H1 (cell line): ENCODE results near the gene OR10A6. TPM values are rescaled to one million over a fixed set of nuclear protein-coding genes. Genes with fewer than 3 reads are reported as not detected.

Experiments
- CTCF ChIA-PET: fragments of 300-600 bp; sonication (Branson Sonifier 250); formaldehyde crosslinking; loops from one replicate; lab custom pipeline; 2021; ENCODE audit not compliant: partially characterized antibody; lab: Charles Lee
- POLR2A ChIA-PET: fragments of 300-600 bp; sonication (Branson Sonifier 250); formaldehyde crosslinking; loops from one replicate; lab custom pipeline; 2021; ENCODE audit warnings: inconsistent platforms; ENCODE audit not compliant: partially characterized antibody; lab: Charles Lee
- DNase-seq, 2 experiments: peaks; one replicate each; pipeline versions ENCODE4 v3.0.0 to v3.0.0-alpha.2; 2010 to 2022; ENCODE audit warnings: low spot score in 2 of 2, low read depth in 1 of 2, mixed read lengths in 1 of 2
- FAIRE-seq: peaks from 2 replicates; lab custom pipeline; 2011; peaks lifted over from hg19 to GRCh38; lab: Jason Lieb, UNC
- H2AFZ ChIP-seq: 2 replicates; pipeline ENCODE4 v1.8.1; 2012; ENCODE audit warnings: low read length, inconsistent platforms
- H2AK5ac ChIP-seq: 2 replicates; pipeline ENCODE4 v1.6.1; 2013; ENCODE audit warnings: low read depth, low read length
- H2BK120ac ChIP-seq: replicated peaks from 2 replicates; pipeline ENCODE3; 2013; ENCODE audit warnings: low read depth, low read length, inconsistent platforms
- H2BK12ac ChIP-seq: 2 replicates; pipeline ENCODE4 v1.6.1; 2013; ENCODE audit warnings: low read depth, low read length
- H2BK15ac ChIP-seq: 2 replicates; pipeline ENCODE4 v1.6.1; 2013; ENCODE audit warnings: low read length
- H2BK20ac ChIP-seq: 2 replicates; pipeline ENCODE4 v1.6.1; 2013; ENCODE audit warnings: low read length
- H2BK5ac ChIP-seq: 2 replicates; pipeline ENCODE4 v1.6.1; 2013; ENCODE audit warnings: low read depth, low read length
- H3K14ac ChIP-seq: 2 replicates; pipeline ENCODE4 v1.6.1; 2013; ENCODE audit warnings: inconsistent platforms; ENCODE audit not compliant: insufficient read length
- H3K18ac ChIP-seq: 2 replicates; pipeline ENCODE4 v1.6.1; 2013; ENCODE audit warnings: low read length; ENCODE audit errors: extremely low read depth
- H3K23ac ChIP-seq: 2 replicates; pipeline ENCODE4 v1.6.1; 2013; ENCODE audit warnings: inconsistent platforms; ENCODE audit not compliant: insufficient read length
- H3K23me2 ChIP-seq: 2 replicates; pipeline ENCODE4 v1.6.1; 2013; ENCODE audit warnings: low read depth, low read length
- H3K27ac ChIP-seq: 2 replicates; pipeline ENCODE4 v1.6.1; 2011; ENCODE audit warnings: low read depth, low read length, inconsistent platforms
- H3K27me3 ChIP-seq, 4 experiments: replicated peaks in 1 of 4; 1 replicate in 1 of 4; 2 replicates in 3 of 4; pipeline versions ENCODE4 v1.6.1 to v1.8.1; 2011 to 2013; ENCODE audit warnings: low read length in 3 of 4, mild to moderate bottlenecking in 3 of 4, inconsistent platforms in 2 of 4, mixed read lengths in 2 of 4, moderate library complexity in 1 of 4; ENCODE audit not compliant: control insufficient read depth in 3 of 4, insufficient read depth in 3 of 4; ENCODE audit errors: extremely low read depth in 1 of 4
- H3K36me3 ChIP-seq, 4 experiments: 2 replicates each; pipeline versions ENCODE4 v1.6.1 to v1.8.1; 2011 to 2013; ENCODE audit warnings: mild to moderate bottlenecking in 4 of 4, low read length in 3 of 4, moderate library complexity in 2 of 4, control low read depth in 1 of 4, inconsistent platforms in 1 of 4; ENCODE audit not compliant: insufficient read depth in 4 of 4, control insufficient read depth in 2 of 4
- H3K4ac ChIP-seq: replicated peaks from 2 replicates; pipeline ENCODE3; 2013; ENCODE audit warnings: low read length, low read depth, mixed read lengths, inconsistent platforms; ENCODE audit not compliant: insufficient read length
- H3K4me1 ChIP-seq, 4 experiments: replicated peaks in 1 of 4; 1 replicate in 1 of 4; 2 replicates in 3 of 4; pipeline versions ENCODE4 v1.6.1 to v1.8.1; 2011 to 2013; ENCODE audit warnings: low read length in 3 of 4, inconsistent platforms in 2 of 4, mixed read lengths in 1 of 4; ENCODE audit not compliant: insufficient read depth in 4 of 4, control insufficient read depth in 3 of 4
- H3K4me2 ChIP-seq, 2 experiments: 2 replicates each; pipeline versions ENCODE4 v1.6.1 to v1.8.1; 2011 to 2013; ENCODE audit warnings: low read depth in 2 of 2, low read length in 2 of 2, control low read depth in 1 of 2, inconsistent platforms in 1 of 2, mild to moderate bottlenecking in 1 of 2; ENCODE audit not compliant: insufficient read depth in 1 of 2
- H3K4me3 ChIP-seq, 4 experiments: fragments of 200-600, 300-600 bp in 1 of 4; sonication (generic), shearing (Covaris generic), sonication (Bioruptor Twin) in 1 of 4; 2 replicates each; pipeline versions ENCODE4 v1.5.1 to v1.8.1; 2011 to 2016; ENCODE audit warnings: low read length in 4 of 4, low read depth in 3 of 4, control low read depth in 2 of 4, inconsistent platforms in 2 of 4, mild to moderate bottlenecking in 2 of 4, mixed read lengths in 1 of 4, moderate library complexity in 1 of 4; ENCODE audit not compliant: insufficient read depth in 2 of 4; ENCODE audit errors: extremely low read depth in 1 of 4
- H3K56ac ChIP-seq: replicated peaks from 2 replicates; pipeline ENCODE3; 2013; ENCODE audit warnings: low read depth, mild to moderate bottlenecking, mixed read lengths, low read length, inconsistent platforms; ENCODE audit not compliant: insufficient read length
- H3K79me1 ChIP-seq: 2 replicates; pipeline ENCODE4 v1.6.1; 2013; ENCODE audit warnings: low read depth, low read length, control low read depth
- H3K79me2 ChIP-seq, 2 experiments: 2 replicates each; pipeline versions ENCODE4 v1.6.1 to v1.8.1; 2012 to 2013; ENCODE audit warnings: low read length in 2 of 2, mild to moderate bottlenecking in 2 of 2, inconsistent platforms in 1 of 2; ENCODE audit not compliant: insufficient read depth in 2 of 2, control insufficient read depth in 1 of 2
- H3K9ac ChIP-seq, 4 experiments: replicated peaks in 1 of 4; 1 replicate in 1 of 4; 2 replicates in 3 of 4; pipeline versions ENCODE4 v1.6.1 to v1.8.1; 2011 to 2013; ENCODE audit warnings: low read depth in 3 of 4, low read length in 3 of 4, control low read depth in 2 of 4, mild to moderate bottlenecking in 2 of 4, moderate library complexity in 2 of 4, inconsistent platforms in 1 of 4; ENCODE audit errors: extremely low read depth in 1 of 4
- H3K9me3 ChIP-seq, 2 experiments: 2 replicates each; pipeline versions ENCODE4 v1.6.1 to v1.8.1; 2012 to 2013; ENCODE audit warnings: mild to moderate bottlenecking in 2 of 2, moderate library complexity in 2 of 2, control low read depth in 1 of 2, inconsistent platforms in 1 of 2, low read depth in 1 of 2, low read length in 1 of 2, mixed read lengths in 1 of 2; ENCODE audit not compliant: insufficient read depth in 2 of 2
- H4K20me1 ChIP-seq, 2 experiments: replicated peaks in 1 of 2; 2 replicates each; pipeline versions ENCODE3 to v1.8.1; 2011 to 2013; ENCODE audit warnings: inconsistent platforms in 2 of 2, low read length in 2 of 2, mild to moderate bottlenecking in 1 of 2; ENCODE audit not compliant: insufficient read depth in 2 of 2, control insufficient read depth in 1 of 2
- H4K5ac ChIP-seq: 2 replicates; pipeline ENCODE4 v1.6.1; 2013; ENCODE audit warnings: low read length, low read depth, mixed read lengths, inconsistent platforms; ENCODE audit not compliant: insufficient read length
- H4K8ac ChIP-seq: 2 replicates; pipeline ENCODE4 v1.8.0; 2013; ENCODE audit warnings: mild to moderate bottlenecking, moderate library complexity, low read length, inconsistent platforms; ENCODE audit not compliant: insufficient read depth; ENCODE audit errors: extremely low read depth
- H4K91ac ChIP-seq: replicated peaks from 2 replicates; pipeline ENCODE3; 2013; ENCODE audit warnings: low read length, mixed read lengths, inconsistent platforms; ENCODE audit not compliant: insufficient read length
- SRF ChIP-seq: IDR thresholded peaks from 2 replicates; pipeline ENCODE4 v1.6.1; 2011; ENCODE audit warnings: mild to moderate bottlenecking, low read depth, low read length, moderate library complexity
- TEAD4 ChIP-seq: IDR thresholded peaks from 2 replicates; pipeline ENCODE4 v1.6.1; 2012; ENCODE audit warnings: low read depth, low read length, inconsistent platforms, mixed read lengths
- WGBS, 2 experiments: shearing (Covaris generic) in 1 of 2; methylation state at CpG; one replicate each; pipeline versions ENCODE4 v1.1.6 to v1.1.7; 2013 to 2015; ENCODE audit warnings: low lambda C conversion rate in 2 of 2, mixed read lengths in 2 of 2, inconsistent platforms in 1 of 2, low coverage in 1 of 2, missing lambda C conversion rate in 1 of 2; ENCODE audit not compliant: insufficient replicate concordance in 2 of 2, insufficient coverage in 1 of 2, insufficient read length in 1 of 2; ENCODE audit errors: extremely low coverage in 1 of 2, missing lambda C conversion rate in 1 of 2; 5-methylcytosine and 5-hydroxymethylcytosine counted together
- polyA plus RNA-seq, 7 experiments: library from polyadenylated mRNA; depleted of rRNA in 3 of 7; stranded (reverse) in 5 of 7; unstranded in 2 of 7; fragments of >200 nt in 5 of 7; fragments of 200-250 nt in 2 of 7; gene quantifications; 1 replicate in 5 of 7; 2 replicates in 1 of 7; 4 replicates in 1 of 7; pipeline versions ENCODE4 v1.2.1 to v1.2.3, GENCODE V29; 2011 to 2013; ENCODE audit warnings: missing spikeins in 2 of 7, mixed read lengths in 2 of 7
- total RNA-seq: library from RNA; stranded (reverse); fragmentation: NEBNext Ultra II Directional; extraction: Animal tissue kit (Norgen Biotek cat#: 25700); gene quantifications from 2 replicates; pipeline ENCODE4 v1.2.1, GENCODE V29; 2021

The OR10A6 gene
- total and polyA plus RNA-seq, 2 of the 8 experiments (the other 6 are each of a cell fraction or from before 2014, with no cell fraction given) = not detected

DNA sequence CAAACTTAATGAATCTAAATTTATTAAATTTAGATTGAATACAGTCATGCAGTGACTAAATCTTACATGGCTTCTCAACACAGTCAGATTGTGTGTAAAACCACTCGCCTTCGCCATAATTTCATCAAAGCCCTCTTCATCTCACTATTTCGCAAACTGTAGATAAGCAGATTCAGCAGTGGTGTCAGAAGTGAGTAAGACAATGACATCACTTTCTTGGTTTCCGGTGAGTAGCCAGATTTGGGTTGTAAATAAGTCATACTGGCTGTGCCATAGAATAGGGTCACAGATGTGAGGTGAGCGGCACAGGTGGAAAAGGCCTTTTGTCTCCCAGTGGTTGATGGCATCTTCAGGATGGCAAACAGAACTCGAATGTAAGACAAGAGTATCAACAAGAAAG is 3.4 kb downstream of the OR10A6 start:
- Histone ChIP-seq H3K4me1 (no peaks in the 10 kb centered on the region), H3K4me2 (no peak overlapping the region), H2AFZ (no peak overlapping the region), H3K14ac (peak overlapping the region; percentile 42), H2AK5ac (no peak overlapping the region), H2BK12ac (no peak overlapping the region), H3K4ac (no peak overlapping the region), H3K18ac (no peak overlapping the region), H2BK120ac (no peak overlapping the region), H4K8ac (no peak overlapping the region), H3K27me3 (no peaks in the 10 kb centered on the region; a peak in 1 of 7 replicates), H3K79me1 (no peaks in the 10 kb centered on the region), H3K23me2 (no peaks in the 10 kb centered on the region), H4K91ac (no peak overlapping the region), H4K5ac (no peak overlapping the region), H2BK15ac (no peak overlapping the region), H3K9ac (no peak overlapping the region), H3K36me3 (no peaks in the 10 kb centered on the region), H4K20me1 (no peaks in the 10 kb centered on the region), H2BK5ac (no peak overlapping the region), H3K79me2 (no peaks in the 10 kb centered on the region), H3K56ac (no peak overlapping the region), H3K27ac (no peak overlapping the region), H3K4me3 (no peak overlapping the region), H3K9me3 (no peaks in the 10 kb centered on the region), H2BK20ac (no peak overlapping the region), H3K23ac (no peak overlapping the region)
- 97% methylated on average over 6 of the region's 6 CpGs; no CpG with 5 or more reads in 1 of the 2 experiments for WGBS, 2 experiments
- CTCF ChIA-PET = no interaction called here
- DNase-seq (no peak), FAIRE-seq (no peak)
- POLR2A ChIA-PET = no interaction called here
- no peak for TF ChIP-seq TEAD4
- no peak for TF ChIP-seq SRF
